RWPE1 (cell line): ENCODE measurements around the gene IFT20.
A peak's percentile ranks its signal among the peaks of the same experiment; 100 is the strongest.

Source experiments
- CTCF ChIA-PET: fragments of 350-600 bp; sonication (Branson Sonifier 250); formaldehyde crosslinking; extraction: SDS; loops from one replicate; lab custom pipeline; 2021; lab: Yijun Ruan, JAX
- POLR2A ChIA-PET: fragments of 400-600 bp; formaldehyde crosslinking; extraction: SDS; loops from one replicate; lab custom pipeline; 2020; ENCODE audit warnings: antibody characterized with exemption; ENCODE audit not compliant: low non-redundant PET; lab: Yijun Ruan, JAX
- DNase-seq: peaks from one replicate; pipeline ENCODE4 v3.0.0; 2012; ENCODE audit warnings: low spot score
- H3K27ac ChIP-seq: fragments of 450-650 bp; 2 replicates; pipeline ENCODE4 v1.5.1; 2017
- CTCF ChIP-seq: fragments of 450-650 bp; conservative IDR thresholded peaks from 2 replicates; pipeline ENCODE4 v1.5.1; 2017; ENCODE audit warnings: low read depth, mild to moderate bottlenecking

The IFT20 gene

DNA sequence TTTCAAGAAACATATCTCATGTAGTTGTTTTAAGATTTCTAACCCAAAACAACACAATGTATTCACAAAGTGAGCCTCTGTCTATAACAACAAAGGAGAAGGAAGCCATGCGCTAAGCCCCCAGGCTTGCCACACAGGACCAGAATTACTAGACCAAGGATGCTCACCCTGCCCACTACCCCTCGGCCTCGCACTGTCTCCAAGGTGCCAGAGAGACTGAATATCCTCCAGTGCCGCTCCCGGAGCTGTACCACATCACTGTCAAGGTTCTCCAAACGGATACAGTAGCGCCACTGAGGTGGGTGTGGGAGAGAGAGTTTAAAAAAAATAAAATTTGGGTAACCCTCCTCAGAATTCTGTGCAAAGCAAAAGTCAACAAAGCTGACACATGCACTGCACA is 15.0 kb upstream of the IFT20 start:
- H3K27ac ChIP-seq, result peak overlapping the region; percentile 7; the same call in 1 of the 2 replicates
- ChIA-PET POLR2A (no interaction called here), CTCF (interaction anchor here (0.6 kb wide), 1 partner anchor 1045 kb away, joined by 3 read pairs; no protein-coding TSS in a partner anchor)
- DNase-seq, result no peak
- TF ChIP-seq CTCF, result no peak

GRCh38 chr17:28348979-28349378 is 13.7 kb upstream of the IFT20 start:
- no peak for DNase-seq
- H3K27ac ChIP-seq, result peak overlapping the region; percentile 95
- ChIA-PET CTCF (no interaction called here), POLR2A (no interaction called here)
- no peak for TF ChIP-seq CTCF

DNA sequence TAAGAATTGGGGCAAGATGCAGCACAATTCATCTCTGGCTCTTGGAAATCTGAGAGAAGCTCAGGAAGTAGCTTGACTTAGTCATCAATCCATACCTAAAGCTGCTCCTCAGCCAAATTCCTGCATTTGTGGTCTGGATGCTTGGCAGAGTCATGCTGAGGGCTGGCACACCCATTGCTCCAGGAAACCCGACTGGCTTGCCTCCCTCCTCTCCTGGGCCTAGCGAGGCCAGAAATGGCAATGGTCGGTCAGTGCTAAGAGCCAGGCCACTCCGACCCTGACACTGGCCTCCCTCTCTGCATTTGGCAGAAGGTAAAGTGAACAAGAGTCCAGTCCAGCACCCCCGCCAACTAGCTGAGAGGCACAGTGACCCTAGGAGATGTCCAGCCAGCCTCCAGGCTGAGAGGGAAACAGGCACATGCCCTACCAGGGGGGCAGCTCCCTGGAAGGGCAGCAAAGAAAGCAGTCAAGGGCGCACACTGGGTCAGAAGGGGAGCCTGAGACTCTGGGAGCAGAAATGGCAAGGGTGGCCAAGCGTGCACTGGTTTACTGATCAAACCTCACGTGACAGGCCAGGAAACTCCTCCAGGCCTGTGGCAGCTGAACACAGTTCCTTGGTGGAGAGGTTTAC is 12.1 kb upstream of the IFT20 start:
- H3K27ac ChIP-seq, result peak overlapping the region; percentile 95
- CTCF ChIA-PET, result interaction anchor here (0.5 to 1.1 kb wide), 5 partner anchors 12 to 611 kb away, joined by 3 to 5 read pairs (median 3); partner anchors contain the start of gene TNFAIP1

DNA sequence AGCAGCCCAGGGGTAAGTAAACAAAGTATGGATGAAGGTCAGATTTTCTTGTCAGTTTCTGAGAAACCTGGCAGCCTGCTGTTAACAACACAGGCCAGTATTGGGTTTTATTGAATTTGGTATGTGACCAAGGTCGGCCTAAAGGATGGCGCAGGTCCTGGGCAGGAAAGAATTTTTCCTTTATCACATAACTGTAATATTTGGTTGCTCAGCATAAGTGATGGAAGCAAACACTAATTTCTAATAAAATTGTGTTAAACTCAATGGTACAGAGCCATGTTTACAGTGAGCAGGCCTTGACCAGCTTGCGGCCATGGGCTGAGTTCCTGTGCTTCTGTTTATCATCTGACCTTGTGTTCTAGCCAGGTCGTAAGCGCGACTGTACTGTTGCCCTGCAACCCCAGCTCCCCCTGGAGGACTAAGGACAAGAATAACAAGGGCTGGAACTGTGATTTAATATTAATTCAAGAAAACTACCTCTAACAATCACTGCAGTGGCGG is 11.5 kb upstream of the IFT20 start:
- ChIA-PET POLR2A (interaction anchor here (0.6 to 2.1 kb wide), 3 partner anchors 10 to 98 kb away, joined by 6 to 9 read pairs (median 7); partner anchors contain the start of genes IFT20, POLDIP2 and TNFAIP1), CTCF (interaction anchor here (0.6 to 1.2 kb wide), 2 partner anchors 11 to 25 kb away, joined by 3 to 5 read pairs; partner anchors contain the start of gene TNFAIP1)
- DNase-seq, result no peak
- peak overlapping the region; percentile 95 for H3K27ac ChIP-seq
- no peak for TF ChIP-seq CTCF

More for the DNA sequence above, 12.1 kb upstream of the IFT20 start:
- POLR2A ChIA-PET, result interaction anchor here (0.6 to 2.1 kb wide), 3 partner anchors 10 to 97 kb away, joined by 6 to 9 read pairs (median 7); partner anchors contain the start of genes IFT20, POLDIP2 and TNFAIP1
- TF ChIP-seq CTCF, result no peak
- DNase-seq, result peak; percentile 83

GRCh38 chr17:28346199-28346580 is 10.9 kb upstream of the IFT20 start:
- POLR2A ChIA-PET, result interaction anchor here (2.1 kb wide), 1 partner anchor 11 kb away, joined by 9 read pairs; the partner anchor contains the start of genes IFT20 and TNFAIP1
- no peak for DNase-seq
- no peak for TF ChIP-seq CTCF
- peak overlapping the region; percentile 95 for H3K27ac ChIP-seq
- CTCF ChIA-PET, result interaction anchor here (1.2 kb wide), 1 partner anchor 10 kb away, joined by 3 read pairs; the partner anchor contains the start of gene TNFAIP1

DNA sequence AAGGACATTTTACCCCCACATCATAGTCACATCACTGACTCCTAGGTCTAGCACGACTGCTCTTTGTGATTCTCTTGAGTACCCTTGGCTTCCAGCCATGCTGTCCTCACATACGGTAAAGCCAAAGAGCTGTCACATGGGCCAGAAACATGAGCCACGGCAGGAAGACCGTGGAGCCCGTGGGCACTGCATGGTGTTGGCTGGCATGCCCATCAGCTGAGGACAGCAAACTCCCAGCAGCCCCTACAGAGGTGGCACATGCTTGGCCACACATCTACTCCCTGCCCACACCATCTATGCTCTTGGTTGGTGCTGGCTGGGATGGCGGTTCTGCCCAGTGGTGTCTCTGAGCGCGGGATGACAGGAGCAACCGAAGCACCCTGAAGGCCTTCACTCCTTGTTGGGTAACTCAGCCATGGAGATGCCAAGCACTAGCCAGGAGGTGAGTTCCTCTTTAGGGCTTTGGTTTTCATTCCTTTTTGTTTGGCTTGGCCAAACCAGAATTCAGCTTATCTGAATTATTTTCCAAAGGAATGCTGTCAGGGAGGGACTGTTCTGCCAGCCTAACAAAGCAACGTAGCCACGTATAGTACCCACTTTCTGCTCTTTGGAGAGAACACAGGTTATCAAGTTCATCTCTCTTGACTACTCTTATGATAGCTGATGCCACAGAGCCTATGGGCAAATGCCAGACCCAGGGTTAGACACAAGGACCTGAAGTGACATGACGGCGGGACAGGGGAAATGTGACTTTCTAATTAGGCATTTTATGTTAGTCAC is 10.3 kb upstream of the IFT20 start:
- no peak for DNase-seq

More for the DNA sequence above, 10.3 kb upstream of the IFT20 start:
- POLR2A ChIA-PET, result interaction anchor here (2.1 kb wide), 1 partner anchor 10 kb away, joined by 9 read pairs; the partner anchor contains the start of genes IFT20 and TNFAIP1
- CTCF ChIA-PET, result interaction anchor here (1.2 kb wide), 1 partner anchor 10 kb away, joined by 3 read pairs; the partner anchor contains the start of gene TNFAIP1
- no peak for TF ChIP-seq CTCF
- peak overlapping the region; percentile 95 for H3K27ac ChIP-seq
